Spinal cord (tissue), 10 donors: Measurements from ENCODE around the gene FAM111A. TPM values are rescaled to one million over a fixed set of nuclear protein-coding genes. Genes with fewer than 3 reads are reported as not detected.
A peak's percentile ranks its signal among the peaks of the same experiment; 100 is the strongest.

ENCODE experiments used
- DNase-seq, 6 donors: peaks; one replicate each; pipeline versions ENCODE4 v3.0.0 to v3.0.0-alpha.2; 2013 to 2015; ENCODE audit warnings: low spot score in 6 of 6, low read depth in 4 of 6
- H3K27ac ChIP-seq: one replicate; pipeline ENCODE4 v1.5.1; 2013; ENCODE audit warnings: low read depth, low read length, control low read depth
- H3K27me3 ChIP-seq: one replicate; pipeline ENCODE4 v1.6.1; 2013; ENCODE audit warnings: low read length; ENCODE audit not compliant: control insufficient read depth, insufficient read depth
- H3K36me3 ChIP-seq: one replicate; pipeline ENCODE4 v1.6.1; 2013; ENCODE audit warnings: low read length; ENCODE audit not compliant: control insufficient read depth, insufficient read depth
- H3K4me1 ChIP-seq: one replicate; pipeline ENCODE4 v1.6.1; 2013; ENCODE audit warnings: low read length; ENCODE audit not compliant: control insufficient read depth, insufficient read depth
- H3K4me3 ChIP-seq: one replicate; pipeline ENCODE4 v1.5.1; 2013; ENCODE audit warnings: low read depth, low read length, control low read depth
- H3K9me3 ChIP-seq: one replicate; pipeline ENCODE4 v1.6.1; 2013; ENCODE audit warnings: low read length; ENCODE audit not compliant: control insufficient read depth, insufficient read depth
- WGBS: methylation state at CpG from one replicate; pipeline ENCODE4 v1.1.5; 2013; ENCODE audit warnings: missing lambda C conversion rate; ENCODE audit not compliant: insufficient coverage; 5-methylcytosine and 5-hydroxymethylcytosine counted together
- polyA plus RNA-seq, 2 donors: library from polyadenylated mRNA; unstranded; fragments of 120-200 nt; gene quantifications; one replicate each; pipeline ENCODE4 v1.2.1, GENCODE V29; 2013; ENCODE audit not compliant: insufficient read length in 2 of 2
- total RNA-seq, 2 donors: library from RNA; depleted of rRNA in 1 of 2; stranded (reverse); fragments of 120-200 nt in 1 of 2; fragments of >200 nt in 1 of 2; gene quantifications; one replicate each; pipeline versions ENCODE4 v1.2.3 to v1.2.4, GENCODE V29; 2013 to 2014
- donor health status: healthy.

The FAM111A gene
- total and polyA plus RNA-seq, 4 donors, result 25.3 to 47.5 (median 31.1) TPM

- DNase-seq, result no peak
- Histone ChIP-seq H3K36me3 (peaks cover 61% of the 10 kb centered on the region), H3K4me3 (no peak overlapping the region), H3K27me3 (no peaks in the 10 kb centered on the region), H3K4me1 (peaks cover 10% of the 10 kb centered on the region), H3K9me3 (no peaks in the 10 kb centered on the region), H3K27ac (no peak overlapping the region)
- WGBS, result 100% methylated on average over 1 of the region's 4 CpGs
Observed at GRCh38 chr11:59192446-59193020, 49.9 kb downstream of the FAM111A start.

GRCh38 chr11:59193587-59194130, 51.0 kb downstream of the FAM111A start:
- no peak for DNase-seq
- Histone ChIP-seq H3K4me3 (no peak overlapping the region), H3K27ac (no peak overlapping the region), H3K9me3 (no peaks in the 10 kb centered on the region), H3K4me1 (peaks cover 16% of the 10 kb centered on the region), H3K27me3 (no peaks in the 10 kb centered on the region), H3K36me3 (peaks cover 60% of the 10 kb centered on the region)
- WGBS, result 77% methylated on average over 10 of the region's 10 CpGs

- no CpG with 5 or more reads among the region's 4 CpGs for WGBS
- H3K27ac ChIP-seq, result no peak overlapping the region
- no peak overlapping the region for H3K4me3 ChIP-seq
- peaks cover 51% of the 10 kb centered on the region for H3K36me3 ChIP-seq
- no peaks in the 10 kb centered on the region for H3K9me3 ChIP-seq
- DNase-seq, result peak in 1 of 6 donors; percentile 30
- H3K4me1 ChIP-seq, result peaks cover 19% of the 10 kb centered on the region
- H3K27me3 ChIP-seq, result no peaks in the 10 kb centered on the region
Observed at GRCh38 chr11:59195586-59195985, 52.9 kb downstream of the FAM111A start.

GRCh38 chr11:59196777-59197176, 54.1 kb downstream of the FAM111A start:
- Histone ChIP-seq H3K9me3 (no peaks in the 10 kb centered on the region), H3K27me3 (no peaks in the 10 kb centered on the region), H3K27ac (no peak overlapping the region), H3K4me3 (no peak overlapping the region), H3K36me3 (peaks cover 51% of the 10 kb centered on the region), H3K4me1 (peaks cover 19% of the 10 kb centered on the region)
- WGBS, result 91% methylated on average over 1 of the region's 2 CpGs
- no peak for DNase-seq

GRCh38 chr11:59197991-59198390, 55.3 kb downstream of the FAM111A start:
- peaks cover 19% of the 10 kb centered on the region for H3K4me1 ChIP-seq
- H3K27ac ChIP-seq, result peak overlapping the region; percentile 43
- no peaks in the 10 kb centered on the region for H3K9me3 ChIP-seq
- no peak overlapping the region for H3K4me3 ChIP-seq
- H3K27me3 ChIP-seq, result no peaks in the 10 kb centered on the region
- peak; percentile 49 to 93 (median 78) for DNase-seq
- H3K36me3 ChIP-seq, result peaks cover 45% of the 10 kb centered on the region
- WGBS, result 12% methylated on average over 9 of the region's 9 CpGs

- Histone ChIP-seq H3K4me3 (no peak overlapping the region), H3K27ac (peak overlapping the region; percentile 43), H3K36me3 (peaks cover 45% of the 10 kb centered on the region), H3K4me1 (peaks cover 19% of the 10 kb centered on the region), H3K9me3 (no peaks in the 10 kb centered on the region), H3K27me3 (no peaks in the 10 kb centered on the region)
- DNase-seq, result no peak
- WGBS, result no CpG with 5 or more reads among the region's 2 CpGs
Observed at GRCh38 chr11:59198726-59199125, 56.1 kb downstream of the FAM111A start.

GRCh38 chr11:59199546-59200422, 57.1 kb downstream of the FAM111A start:
- Histone ChIP-seq H3K4me1 (peaks cover 19% of the 10 kb centered on the region), H3K36me3 (peaks cover 47% of the 10 kb centered on the region), H3K4me3 (no peak overlapping the region), H3K27me3 (no peaks in the 10 kb centered on the region), H3K9me3 (no peaks in the 10 kb centered on the region), H3K27ac (no peak overlapping the region)
- no peak for DNase-seq
- 81% methylated on average over 10 of the region's 14 CpGs for WGBS

- H3K4me3 ChIP-seq, result no peak overlapping the region
- H3K36me3 ChIP-seq, result peaks cover 48% of the 10 kb centered on the region
- no peaks in the 10 kb centered on the region for H3K27me3 ChIP-seq
- 35% methylated on average over 2 of the region's 4 CpGs for WGBS
- no peaks in the 10 kb centered on the region for H3K9me3 ChIP-seq
- no peak for DNase-seq
- peaks cover 15% of the 10 kb centered on the region for H3K4me1 ChIP-seq
- no peak overlapping the region for H3K27ac ChIP-seq
Observed at GRCh38 chr11:59200423-59200746, 57.7 kb downstream of the FAM111A start.

GRCh38 chr11:59201353-59201752, 58.7 kb downstream of the FAM111A start:
- Histone ChIP-seq H3K36me3 (peaks cover 51% of the 10 kb centered on the region), H3K9me3 (no peaks in the 10 kb centered on the region), H3K4me1 (peaks cover 15% of the 10 kb centered on the region), H3K27me3 (no peaks in the 10 kb centered on the region), H3K27ac (no peak overlapping the region), H3K4me3 (no peak overlapping the region)
- WGBS, result 70% methylated on average over 2 of the region's 3 CpGs
- no peak for DNase-seq
